Chondrocyte (in vitro differentiated cells): Measurements from ENCODE around the gene MLYCD. TPM values are rescaled to one million over a fixed set of nuclear protein-coding genes. Genes with fewer than 3 reads are reported as not detected.

Experiments used
- DNase-seq: peaks from one replicate; pipeline ENCODE4 v3.0.0; 2021; ENCODE audit warnings: mixed read lengths, low spot score
- H3K27ac Mint-ChIP-seq: one replicate; pipeline ENCODE4 v1.8.0; 2021; ENCODE audit warnings: mild to moderate bottlenecking, moderate library complexity, mixed read lengths; ENCODE audit not compliant: unreplicated experiment
- H3K27me3 Mint-ChIP-seq: 2 replicates; pipeline ENCODE4 v1.8.0; 2021; ENCODE audit warnings: low read depth, mixed read lengths
- H3K36me3 Mint-ChIP-seq: 2 replicates; pipeline ENCODE4 v1.8.0; 2021; ENCODE audit warnings: low read depth, mixed read lengths
- H3K4me1 Mint-ChIP-seq: 2 replicates; pipeline ENCODE4 v1.8.0; 2021; ENCODE audit warnings: low read depth, mild to moderate bottlenecking, mixed read lengths
- H3K4me3 Mint-ChIP-seq: one replicate; pipeline ENCODE4 v1.8.0; 2021; ENCODE audit warnings: mild to moderate bottlenecking, moderate library complexity, mixed read lengths; ENCODE audit not compliant: unreplicated experiment
- H3K9me3 Mint-ChIP-seq: 2 replicates; pipeline ENCODE4 v1.8.0; 2021; ENCODE audit warnings: low read depth, mixed read lengths
- CTCF ChIP-seq: fragments of 200-600 bp; sonication (generic); IDR thresholded peaks from 2 replicates; pipeline ENCODE4 v1.5.0; 2021; ENCODE audit warnings: antibody characterized with exemption, mild to moderate bottlenecking, moderate library complexity
- total RNA-seq: library from RNA; stranded (reverse); gene quantifications from 3 replicates; pipeline ENCODE4 v1.2.1, GENCODE V29; 2021

Gene MLYCD
- total RNA-seq, 1 donor from 2014 or later = 3.1 TPM

GRCh38 chr16:83953796-83954576 lies 55.1 kb downstream of the MLYCD start:
- no peaks in the 10 kb centered on the region for H3K27me3 Mint-ChIP-seq
- H3K4me3 Mint-ChIP-seq = peak overlapping the region; percentile 71
- peak; percentile 75 for TF ChIP-seq CTCF
- no peak for DNase-seq
- H3K4me1 Mint-ChIP-seq = peaks cover 20% of the 10 kb centered on the region
- H3K36me3 Mint-ChIP-seq = no peaks in the 10 kb centered on the region
- H3K9me3 Mint-ChIP-seq = no peaks in the 10 kb centered on the region
- peak overlapping the region; percentile 74 for H3K27ac Mint-ChIP-seq

- H3K36me3 Mint-ChIP-seq = peaks cover 1% of the 10 kb centered on the region
Measured at GRCh38 chr16:83954577-83955016, 55.7 kb downstream of the MLYCD start.

GRCh38 chr16:83955218-83956130 lies 56.6 kb downstream of the MLYCD start:
- no peak for TF ChIP-seq CTCF
- Mint-ChIP-seq H3K4me3 (no peak overlapping the region), H3K27ac (no peak overlapping the region), H3K36me3 (peaks cover 4% of the 10 kb centered on the region), H3K9me3 (no peaks in the 10 kb centered on the region), H3K27me3 (no peaks in the 10 kb centered on the region), H3K4me1 (peaks cover 20% of the 10 kb centered on the region)
- DNase-seq = no peak

More at GRCh38 chr16:83954577-83955016, 55.7 kb downstream of the MLYCD start:
- H3K27ac Mint-ChIP-seq = peak overlapping the region; percentile 74
- peaks cover 20% of the 10 kb centered on the region for H3K4me1 Mint-ChIP-seq
- H3K27me3 Mint-ChIP-seq = no peaks in the 10 kb centered on the region
- DNase-seq = no peak
- TF ChIP-seq CTCF = no peak
- no peaks in the 10 kb centered on the region for H3K9me3 Mint-ChIP-seq
- H3K4me3 Mint-ChIP-seq = peak overlapping the region; percentile 71

GRCh38 chr16:83956336-83957289 lies 57.7 kb downstream of the MLYCD start:
- Mint-ChIP-seq H3K36me3 (peaks cover 6% of the 10 kb centered on the region), H3K4me3 (no peak overlapping the region), H3K27ac (no peak overlapping the region), H3K9me3 (no peaks in the 10 kb centered on the region), H3K4me1 (peaks cover 20% of the 10 kb centered on the region), H3K27me3 (no peaks in the 10 kb centered on the region)
- peak; percentile 92 for TF ChIP-seq CTCF
- no peak for DNase-seq
